Endothelial cell of umbilical vein (primary cell): ENCODE measurements around the gene TAS2R38. TPM values are rescaled to one million over a fixed set of nuclear protein-coding genes. Genes with fewer than 3 reads are reported as not detected.

Experiments used
- BruUV-seq: library from RNA; stranded (reverse); fragments of 400-500 nt; replicated peaks from 2 replicates; lab custom pipeline; 2021; lab: Mats Ljungman, UMichigan
- CTCF ChIA-PET: fragments of 300-600, 350-600 bp; sonication (Branson Sonifier 250); formaldehyde crosslinking; loops from one replicate; lab custom pipeline; 2021; ENCODE audit warnings: antibody characterized with exemption, inconsistent platforms; lab: Charles Lee
- POLR2A ChIA-PET: fragments of 300-600, 350-600 bp; sonication (Branson Sonifier 250); formaldehyde crosslinking; loops from one replicate; lab custom pipeline; 2021; ENCODE audit warnings: antibody characterized with exemption, inconsistent platforms; lab: Charles Lee
- DNase-seq: peaks from one replicate; pipeline ENCODE4 v3.0.0-alpha.2; 2011; ENCODE audit warnings: low read depth, low spot score
- FAIRE-seq: peaks from 2 replicates; lab custom pipeline; 2011; peaks lifted over from hg19 to GRCh38; lab: Jason Lieb, UNC
- H2AFZ ChIP-seq: 2 replicates; pipeline ENCODE4 v1.6.0; 2012; ENCODE audit warnings: low read depth, low read length, control low read depth, inconsistent platforms
- H3K27ac ChIP-seq: 2 replicates; pipeline ENCODE4 v1.5.1; 2011; ENCODE audit warnings: low read depth, mild to moderate bottlenecking, control low read depth, low read length, moderate library complexity; ENCODE audit not compliant: insufficient read depth
- H3K27me3 ChIP-seq, 2 experiments: 2 replicates each; pipeline versions ENCODE4 v1.6.0 to v1.6.1; 2011; ENCODE audit warnings: low read length in 2 of 2, mixed read lengths in 1 of 2; ENCODE audit not compliant: control insufficient read depth in 2 of 2, insufficient read depth in 2 of 2
- H3K36me3 ChIP-seq, 2 experiments: 2 replicates in 1 of 2; 3 replicates in 1 of 2; pipeline ENCODE4 v1.5.1; 2011; ENCODE audit warnings: low read length in 2 of 2, mild to moderate bottlenecking in 1 of 2, moderate library complexity in 1 of 2; ENCODE audit not compliant: control insufficient read depth in 2 of 2, insufficient read depth in 2 of 2; ENCODE audit errors: extremely low read depth in 1 of 2
- H3K4me1 ChIP-seq: 3 replicates; pipeline ENCODE4 v1.5.1; 2011; ENCODE audit warnings: mild to moderate bottlenecking, low read length; ENCODE audit not compliant: control insufficient read depth, insufficient read depth; ENCODE audit errors: extremely low read depth
- H3K4me2 ChIP-seq: 2 replicates; pipeline ENCODE4 v1.6.1; 2011; ENCODE audit warnings: low read length, control low read depth, mixed read lengths; ENCODE audit not compliant: insufficient read depth
- H3K4me3 ChIP-seq, 3 experiments: fragments of 200-600 bp in 1 of 3; sonication (generic), shearing (Covaris generic) in 1 of 3; replicated peaks in 1 of 3; 2 replicates each; pipeline ENCODE4 v1.5.1; 2011 to 2016; ENCODE audit warnings: control low read depth in 3 of 3, low read length in 3 of 3, mild to moderate bottlenecking in 2 of 3, inconsistent platforms in 1 of 3, low read depth in 1 of 3, moderate library complexity in 1 of 3; ENCODE audit not compliant: insufficient read depth in 1 of 3
- H3K79me2 ChIP-seq: 2 replicates; pipeline ENCODE4 v1.6.0; 2012; ENCODE audit warnings: low read length, inconsistent platforms; ENCODE audit not compliant: control insufficient read depth, insufficient read depth
- H3K9ac ChIP-seq: replicated peaks from 2 replicates; pipeline ENCODE3; 2011; ENCODE audit warnings: low read length, control low read depth; ENCODE audit not compliant: insufficient read depth; ENCODE audit errors: extremely low read depth
- H3K9me1 ChIP-seq: replicated peaks from 3 replicates; pipeline ENCODE4 v1.6.0; 2011; ENCODE audit warnings: mild to moderate bottlenecking, low read length; ENCODE audit not compliant: control insufficient read depth, insufficient read depth; ENCODE audit errors: extremely low read depth
- H3K9me3 ChIP-seq: replicated peaks from 2 replicates; pipeline ENCODE4 v1.5.1; 2012; ENCODE audit warnings: low read length, inconsistent platforms; ENCODE audit not compliant: control insufficient read depth, insufficient read depth
- H4K20me1 ChIP-seq: replicated peaks from 2 replicates; pipeline ENCODE3; 2011; ENCODE audit warnings: mild to moderate bottlenecking, low read length; ENCODE audit not compliant: control insufficient read depth, insufficient read depth; ENCODE audit errors: extremely low read depth
- EZH2 ChIP-seq: IDR thresholded peaks from 2 replicates; pipeline ENCODE4 v1.6.1; 2012; ENCODE audit warnings: borderline replicate concordance, low read depth, mild to moderate bottlenecking, moderate library complexity, low read length, inconsistent platforms; ENCODE audit not compliant: severe bottlenecking
- FOS ChIP-seq: IDR thresholded peaks from 2 replicates; pipeline ENCODE4 v1.6.1; 2011; ENCODE audit warnings: mild to moderate bottlenecking, low read length, moderate library complexity, borderline replicate concordance; ENCODE audit not compliant: insufficient read depth
- GATA2 ChIP-seq: IDR thresholded peaks from 2 replicates; pipeline ENCODE4 v1.7.0; 2011; ENCODE audit warnings: low read depth, mild to moderate bottlenecking, moderate library complexity, mixed read lengths, low read length; ENCODE audit not compliant: insufficient read length, insufficient read depth
- POLR2A ChIP-seq: IDR thresholded peaks from 2 replicates; pipeline ENCODE4 v1.6.1; 2012; ENCODE audit warnings: low read depth, mild to moderate bottlenecking, control low read depth, low read length
- dilution Hi-C: fragments of 300-500 bp; cut with MboI; formaldehyde crosslinking; loops from one replicate; pipeline ENCODE4 v1.15.0; 2019; ENCODE audit warnings: low sequenced_read_pairs; ENCODE audit not compliant: extremely low pct_ligation_motif_present
- intact Hi-C: fragments of 100-400 bp; cut with micrococcal nuclease; formaldehyde crosslinking; loops from one replicate; pipeline ENCODE4 v1.10.0; 2022
- polyA plus RNA-seq, 4 experiments: library from polyadenylated mRNA; depleted of rRNA in 3 of 4; stranded (reverse) in 3 of 4; unstranded in 1 of 4; fragments of >200 nt; gene quantifications; 2 replicates each; pipeline versions ENCODE4 v1.2.1 to v1.2.3, GENCODE V29; 2011 to 2012; ENCODE audit warnings: missing spikeins in 1 of 4
- total RNA-seq: library from RNA; stranded (reverse); gene quantifications from 2 replicates; pipeline ENCODE4 v1.2.3, GENCODE V29; 2021

TAS2R38 gene
- total and polyA plus RNA-seq, 2 donors (not counting 3 experiments of a cell fraction or from before 2014, with no cell fraction given) = not detected

DNA sequence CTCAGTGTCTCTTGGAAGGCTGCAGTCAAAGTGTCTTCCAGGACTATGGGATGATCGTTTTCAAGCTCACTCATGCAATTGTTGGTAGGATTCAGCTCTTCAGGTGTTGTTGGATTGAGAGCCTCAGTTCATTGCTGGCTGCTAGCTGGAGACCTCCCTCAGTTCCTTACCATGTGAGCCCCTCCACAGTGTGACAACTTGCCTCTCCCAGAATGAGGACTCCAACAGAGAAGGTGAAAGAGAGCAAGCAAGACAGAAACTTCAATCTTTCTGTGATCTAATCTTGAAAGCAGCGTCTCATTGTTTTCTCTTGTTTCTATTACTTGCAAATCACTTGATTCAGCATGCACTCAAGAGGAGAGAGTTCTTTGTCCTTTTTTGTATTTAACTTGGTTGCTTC lies 44.6 kb upstream of the TAS2R38 start:
- DNase-seq = no peak
- Histone ChIP-seq H3K27me3 (no peaks in the 10 kb centered on the region), H3K9me3 (no peaks in the 10 kb centered on the region), H3K9me1 (no peaks in the 10 kb centered on the region), H4K20me1 (no peaks in the 10 kb centered on the region), H3K9ac (no peak overlapping the region), H3K27ac (no peak overlapping the region), H3K4me2 (no peak overlapping the region), H3K36me3 (no peaks in the 10 kb centered on the region), H3K79me2 (no peaks in the 10 kb centered on the region), H3K4me3 (no peak overlapping the region), H3K4me1 (no peaks in the 10 kb centered on the region), H2AFZ (no peak overlapping the region)
- CTCF ChIA-PET = no interaction called here
- BruUV-seq = no TSS peak
- POLR2A ChIA-PET = no interaction called here
- TF ChIP-seq FOS (no peak), EZH2 (no peak)
- intact Hi-C loops (no loop called here), dilution Hi-C loops (no loop called here)
- FAIRE-seq = no peak

DNA sequence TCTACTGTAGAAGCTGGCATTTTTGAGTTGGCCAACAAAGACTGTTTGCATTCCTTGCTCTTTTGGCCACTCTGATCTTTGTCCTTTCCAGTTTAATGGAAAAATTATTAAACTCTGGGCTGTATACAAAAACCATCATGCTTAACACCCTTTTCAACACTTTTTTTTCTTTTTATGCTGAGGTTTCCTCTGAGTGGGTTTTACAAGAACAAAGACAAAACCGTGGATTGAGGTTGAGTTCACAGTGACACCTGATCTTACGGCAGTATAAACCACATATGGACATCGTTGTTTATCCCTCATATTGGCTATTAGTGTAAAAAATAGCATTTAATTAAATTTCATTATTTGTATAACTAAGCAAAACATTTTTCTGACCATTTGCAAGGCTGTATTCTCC lies 43.9 kb upstream of the TAS2R38 start:
- TF ChIP-seq EZH2 (no peak), GATA2 (no peak), POLR2A (no peak)
- no peaks in the 10 kb centered on the region for H4K20me1 ChIP-seq
- FAIRE-seq = no peak
- BruUV-seq = no TSS peak
- no peaks in the 10 kb centered on the region for H3K4me1 ChIP-seq
- H3K9me3 ChIP-seq = no peaks in the 10 kb centered on the region
- H3K27me3 ChIP-seq = no peaks in the 10 kb centered on the region
- no peaks in the 10 kb centered on the region for H3K9me1 ChIP-seq
- no peak overlapping the region for H2AFZ ChIP-seq
- H3K4me3 ChIP-seq = no peak overlapping the region
- CTCF ChIA-PET = no interaction called here
- no peak overlapping the region for H3K27ac ChIP-seq
- no peak overlapping the region for H3K4me2 ChIP-seq
- H3K9ac ChIP-seq = no peak overlapping the region
- dilution Hi-C loops = no loop called here
- intact Hi-C loops = no loop called here
- H3K36me3 ChIP-seq = no peaks in the 10 kb centered on the region
- H3K79me2 ChIP-seq = no peaks in the 10 kb centered on the region
- no peak for DNase-seq
- POLR2A ChIA-PET = no interaction called here
